ENCODE results near the gene DLEU7. TPM values are rescaled to one million over a fixed set of nuclear protein-coding genes. Genes with fewer than 3 reads are reported as not detected.

DLEU7 gene
- total and polyA plus RNA-seq, 9 of the 15 experiments (the other 6 are each of a cell fraction or from before 2014, with no cell fraction given) = 0.03 to 0.06 TPM; not detected in 7

DNA sequence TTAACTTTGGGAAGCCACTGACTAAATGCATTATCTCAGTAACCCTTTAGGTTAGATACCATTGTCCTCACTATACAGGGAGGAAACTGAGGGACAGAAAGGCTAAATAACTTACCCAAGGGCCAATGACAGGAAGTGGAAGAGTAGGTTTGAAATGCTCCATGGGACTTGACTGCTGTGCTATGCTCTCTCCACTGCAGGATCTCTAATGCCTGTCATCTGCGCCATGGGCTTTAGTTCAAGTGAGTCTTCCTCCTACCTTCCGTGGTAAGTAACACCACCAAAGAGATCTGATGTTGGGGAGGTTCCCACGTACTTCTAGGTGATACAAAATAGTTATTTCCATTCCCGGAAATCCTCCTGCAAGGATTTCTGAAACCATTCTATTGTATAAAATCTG is 3.7 kb downstream of the DLEU7 start:
- Histone ChIP-seq H3K27ac (ENCODE audit: extremely low read depth, low read depth, low read length) (no peak overlapping the region), H3K79me2 (ENCODE audit: control insufficient read depth, insufficient read depth, low read length) (no peaks in the 10 kb centered on the region), H3K9ac (ENCODE audit: insufficient read depth in 1 of 2, low read depth in 2 of 2, low read length in 2 of 2) (no peak overlapping the region), H4K20me1 (replicated peaks; ENCODE audit: control insufficient read depth, insufficient read depth, low read length) (no peaks in the 10 kb centered on the region), H3K36me3 (ENCODE audit: control insufficient read depth, insufficient read depth, low read length) (no peaks in the 10 kb centered on the region), H3K4me2 (ENCODE audit: insufficient read depth, low read length) (no peak overlapping the region), H2AFZ (ENCODE audit: low read depth, low read length) (no peak overlapping the region), H3K4me1 (replicated peaks in 1 of 2; ENCODE audit: control insufficient read depth in 2 of 2, insufficient read depth in 2 of 2, low read length in 2 of 2) (no peaks in the 10 kb centered on the region), H3K4me3 (no peak overlapping the region), H3K27me3 (ENCODE audit: control insufficient read depth in 2 of 2, insufficient read depth in 2 of 2, low read length in 2 of 2) (peaks cover 3 to 8% of the 10 kb centered on the region in 2 experiments; a peak in 3 of 5 replicates), H3K9me1 (ENCODE audit: control insufficient read depth, insufficient read depth, low read length) (no peaks in the 10 kb centered on the region), H3K9me3 (replicated peaks; ENCODE audit: control insufficient read depth, insufficient read depth, low read depth, low read length) (no peaks in the 10 kb centered on the region)
- CTCF ChIA-PET (ENCODE audit: low intra/inter-chr PET ratio) = no interaction called here
- in situ Hi-C loops (cut with MboI) (no loop called here), intact Hi-C loops (cut with micrococcal nuclease) (no loop called here)
- FAIRE-seq = no peak
- no TSS peak for BruUV-seq (replicated peaks)
- DNase-seq (ENCODE audit: extremely low read depth in 1 of 4, low spot score in 3 of 4) = no peak
- TF ChIP-seq TSC22D4 (tag; IDR thresholded peaks at IDR 0.05) = no peak
- no peak for TF ChIP-seq CBFA2T3 (IDR thresholded peaks at IDR 0.05)
- no peak for TF ChIP-seq TEAD1 (CRISPR knock-in tag; IDR thresholded peaks at IDR 0.05)
- TF ChIP-seq, protein P1, sequence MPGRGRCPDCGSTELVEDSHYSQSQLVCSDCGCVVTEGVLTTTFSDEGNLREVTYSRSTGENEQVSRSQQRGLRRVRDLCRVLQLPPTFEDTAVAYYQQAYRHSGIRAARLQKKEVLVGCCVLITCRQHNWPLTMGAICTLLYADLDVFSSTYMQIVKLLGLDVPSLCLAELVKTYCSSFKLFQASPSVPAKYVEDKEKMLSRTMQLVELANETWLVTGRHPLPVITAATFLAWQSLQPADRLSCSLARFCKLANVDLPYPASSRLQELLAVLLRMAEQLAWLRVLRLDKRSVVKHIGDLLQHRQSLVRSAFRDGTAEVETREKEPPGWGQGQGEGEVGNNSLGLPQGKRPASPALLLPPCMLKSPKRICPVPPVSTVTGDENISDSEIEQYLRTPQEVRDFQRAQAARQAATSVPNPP (IDR thresholded peaks at IDR 0.05; ENCODE audit: borderline replicate concordance, insufficient read depth, insufficient read length) = no peak
- TF ChIP-seq ZNF449 (CRISPR knock-in tag; IDR thresholded peaks at IDR 0.05) = no peak
- no peak for TF ChIP-seq SAFB2 (IDR thresholded peaks at IDR 0.05; ENCODE audit: borderline replicate concordance, low read depth, low read length, severe bottlenecking)
- TF ChIP-seq ADNP (tag; IDR thresholded peaks at IDR 0.05) = no peak
- TF ChIP-seq SRSF3 (IDR thresholded peaks at IDR 0.05; ENCODE audit: insufficient read depth, low read length) = no peak
- TF ChIP-seq, protein P2, sequence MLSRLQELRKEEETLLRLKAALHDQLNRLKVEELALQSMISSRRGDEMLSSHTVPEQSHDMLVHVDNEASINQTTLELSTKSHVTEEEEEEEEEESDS (CRISPR knock-in tag; IDR thresholded peaks at IDR 0.05) = no peak
- TF ChIP-seq TAF7 (tag; IDR thresholded peaks at IDR 0.05) = no peak
- ATAC-seq = no peak
- POLR2A ChIA-PET = no interaction called here
- 0% methylated on average over 4 of the region's 4 CpGs for WGBS (ENCODE audit: insufficient coverage, low coverage, missing lambda C conversion rate)

Measured in K562 (cell line).